ENCODE results near the gene MIEF1. TPM values are rescaled to one million over a fixed set of nuclear protein-coding genes. Genes with fewer than 3 reads are reported as not detected.

Gene MIEF1
- total RNA-seq, 1 experiment from 2014 or later: 49.4 TPM

- Histone ChIP-seq H3K36me3 (ENCODE audit: control insufficient read depth, insufficient read depth, low read length) (no peaks in the 10 kb centered on the region), H3K9me3 (no peaks in the 10 kb centered on the region), H3K4me1 (peaks cover 79% of the 10 kb centered on the region), H3K4me3 (ENCODE audit: low read depth, low read length) (peak overlapping the region; percentile 36; the same call in 1 of the 2 replicates), H3K27me3 (replicated peaks; ENCODE audit: control insufficient read depth, insufficient read depth, low read length) (no peaks in the 10 kb centered on the region)
- Mint-ChIP-seq H3K9me3 (ENCODE audit: unreplicated experiment) (no peaks in the 10 kb centered on the region), H3K36me3 (ENCODE audit: insufficient read depth, unreplicated experiment) (peaks cover 2% of the 10 kb centered on the region), H3K4me3 (ENCODE audit: unreplicated experiment) (peak overlapping the region; percentile 67), H3K27me3 (ENCODE audit: insufficient read depth, unreplicated experiment) (no peaks in the 10 kb centered on the region), H3K4me1 (ENCODE audit: low read depth, unreplicated experiment) (peaks cover 67% of the 10 kb centered on the region), H3K27ac (ENCODE audit: unreplicated experiment) (peak overlapping the region; percentile 98)
- intact Hi-C loops (cut with micrococcal nuclease; ENCODE audit: unreplicated experiment): loop anchor here (5.0 kb wide), 1 partner anchor 526 kb away; no protein-coding TSS in a partner anchor
- POLR2A ChIA-PET: interaction anchor here (0.6 to 1.2 kb wide), 3 partner anchors 19 to 142 kb away, joined by 5 to 7 read pairs (median 6); no protein-coding TSS in a partner anchor
- DNase-seq: peak; percentile 56 to 80
- no peak for TF ChIP-seq CTCF (IDR thresholded peaks at IDR 0.05; ENCODE audit: insufficient read depth in 1 of 2, low read depth in 1 of 2, low read length in 1 of 2, severe bottlenecking in 1 of 2, unreplicated experiment in 1 of 2)
- CTCF ChIA-PET: interaction anchor here (0.6 to 3.2 kb wide), 9 partner anchors 19 to 128 kb away, joined by 3 to 13 read pairs (median 3); partner anchors contain the start of genes ATF4, MIEF1 and TAB1
- no TSS peak for BruUV-seq (replicated peaks)
Measured at GRCh38 chr22:39471381-39472141, 30.5 kb upstream of the MIEF1 start.

GRCh38 chr22:39472570-39473556 lies 29.2 kb upstream of the MIEF1 start:
- TF ChIP-seq CTCF (IDR thresholded peaks at IDR 0.05; ENCODE audit: insufficient read depth in 1 of 2, low read depth in 1 of 2, low read length in 1 of 2, severe bottlenecking in 1 of 2, unreplicated experiment in 1 of 2): no peak
- Histone ChIP-seq H3K27me3 (replicated peaks; ENCODE audit: control insufficient read depth, insufficient read depth, low read length) (no peaks in the 10 kb centered on the region), H3K36me3 (ENCODE audit: control insufficient read depth, insufficient read depth, low read length) (no peaks in the 10 kb centered on the region; the same call in none of the 2 replicates), H3K9me3 (no peaks in the 10 kb centered on the region), H3K4me1 (peaks cover 76% of the 10 kb centered on the region), H3K4me3 (ENCODE audit: low read depth, low read length) (peak overlapping the region; percentile 36)
- ChIA-PET POLR2A (interaction anchor here (0.6 to 1.7 kb wide), 4 partner anchors 17 to 154 kb away, joined by 3 to 7 read pairs (median 3); partner anchors contain the start of gene MIEF1), CTCF (interaction anchor here (0.6 to 3.2 kb wide), 10 partner anchors 21 to 129 kb away, joined by 3 to 13 read pairs (median 3); partner anchors contain the start of genes ATF4, MIEF1 and TAB1)
- intact Hi-C loops (cut with micrococcal nuclease; ENCODE audit: unreplicated experiment): loop anchor here (5.0 kb wide), 1 partner anchor 524 kb away; no protein-coding TSS in a partner anchor
- Mint-ChIP-seq H3K27me3 (ENCODE audit: insufficient read depth, unreplicated experiment) (no peaks in the 10 kb centered on the region), H3K27ac (ENCODE audit: unreplicated experiment) (peak overlapping the region; percentile 98), H3K4me1 (ENCODE audit: low read depth, unreplicated experiment) (peaks cover 64% of the 10 kb centered on the region), H3K36me3 (ENCODE audit: insufficient read depth, unreplicated experiment) (peaks cover 7% of the 10 kb centered on the region), H3K4me3 (ENCODE audit: unreplicated experiment) (peak overlapping the region; percentile 92), H3K9me3 (ENCODE audit: unreplicated experiment) (no peaks in the 10 kb centered on the region)
- peak; percentile 57 to 82 for DNase-seq
- BruUV-seq (replicated peaks): TSS peak; percentile 72

Data from Caco-2 (cell line).